HEK293 (cell line): Measurements from ENCODE around the gene TOMM34.

Experiments
- CTCF ChIA-PET: fragments of 350-600 bp; formaldehyde crosslinking; extraction: SDS; loops from one replicate; lab custom pipeline; 2021; ENCODE audit warnings: antibody characterized with exemption; lab: Yijun Ruan, JAX
- POLR2A ChIA-PET: fragments of 300-600 bp; formaldehyde crosslinking; extraction: SDS; loops from one replicate; lab custom pipeline; 2020; ENCODE audit warnings: antibody characterized with exemption, inconsistent platforms; lab: Yijun Ruan, JAX
- H3K27ac ChIP-seq: fragments of 200-500 bp; sonication (Bioruptor generic); 2 replicates; pipeline ENCODE4 v1.5.1; 2014; ENCODE audit warnings: low read depth, low read length, control low read depth, inconsistent platforms; ENCODE audit errors: extremely low read depth
- H3K36me3 ChIP-seq, 2 experiments: fragments of 200-500 bp in 1 of 2; sonication (Bioruptor generic) in 1 of 2; 1 replicate in 1 of 2; 2 replicates in 1 of 2; pipeline ENCODE4 v1.5.1; 2014 to 2017; ENCODE audit warnings: inconsistent platforms in 2 of 2, low read length in 2 of 2; ENCODE audit not compliant: control insufficient read depth in 2 of 2, insufficient read depth in 1 of 2
- H3K4me1 ChIP-seq: fragments of 200-500 bp; sonication (Bioruptor generic); 2 replicates; pipeline ENCODE4 v1.5.1; 2014; ENCODE audit warnings: mild to moderate bottlenecking, low read length, inconsistent platforms; ENCODE audit not compliant: control insufficient read depth, insufficient read depth
- H3K4me3 ChIP-seq: 2 replicates; pipeline ENCODE4 v1.5.1; 2011; ENCODE audit warnings: low read depth, mild to moderate bottlenecking, control low read depth, low read length, moderate library complexity
- H3K9me3 ChIP-seq: fragments of 200-500 bp; sonication (Bioruptor generic); 2 replicates; pipeline ENCODE4 v1.5.1; 2014; ENCODE audit warnings: low read depth, low read length, inconsistent platforms; ENCODE audit not compliant: control insufficient read depth, insufficient read depth
- GLI4 ChIP-seq: fragments of 450-650 bp; formaldehyde crosslinking; IDR thresholded peaks from 2 replicates; pipeline ENCODE4 v1.5.1; 2016; ENCODE audit warnings: missing biosample characterization, missing genetic modification characterization
- MZF1 ChIP-seq: fragments of 450-650 bp; formaldehyde crosslinking; IDR thresholded peaks from 2 replicates; pipeline ENCODE4 v1.5.1; 2017; ENCODE audit warnings: missing biosample characterization, missing genetic modification characterization, borderline replicate concordance
- TCF7L2 ChIP-seq: IDR thresholded peaks from 2 replicates; pipeline ENCODE4 v1.6.1; 2011; ENCODE audit warnings: low read depth, mild to moderate bottlenecking, inconsistent platforms, low read length, moderate library complexity, borderline replicate concordance
- ZFP37 ChIP-seq: fragments of 450-650 bp; formaldehyde crosslinking; IDR thresholded peaks from 2 replicates; pipeline ENCODE4 v1.5.1; 2016; ENCODE audit warnings: missing biosample characterization, missing genetic modification characterization
- ZNF132 ChIP-seq: fragments of 450-650 bp; formaldehyde crosslinking; IDR thresholded peaks from 2 replicates; pipeline ENCODE4 v1.5.1; 2017; ENCODE audit warnings: missing biosample characterization, missing genetic modification characterization, borderline replicate concordance
- ZNF174 ChIP-seq: fragments of 450-650 bp; formaldehyde crosslinking; IDR thresholded peaks from 2 replicates; pipeline ENCODE4 v1.5.0; 2017; ENCODE audit warnings: missing biosample characterization, mild to moderate bottlenecking, missing genetic modification characterization
- ZNF23 ChIP-seq: fragments of 450-650 bp; formaldehyde crosslinking; IDR thresholded peaks from 2 replicates; pipeline ENCODE4 v1.5.1; 2016; ENCODE audit warnings: missing biosample characterization, missing genetic modification characterization, borderline replicate concordance
- ZNF292 ChIP-seq: fragments of 450-650 bp; formaldehyde crosslinking; IDR thresholded peaks from 2 replicates; pipeline ENCODE4 v1.5.1; 2016; ENCODE audit warnings: low read depth, missing biosample characterization, missing genetic modification characterization, borderline replicate concordance
- ZNF350 ChIP-seq: fragments of 450-650 bp; formaldehyde crosslinking; IDR thresholded peaks from 2 replicates; pipeline ENCODE4 v1.5.0; 2017; ENCODE audit warnings: missing biosample characterization, mild to moderate bottlenecking, missing genetic modification characterization
- ZNF394 ChIP-seq: fragments of 450-650 bp; formaldehyde crosslinking; IDR thresholded peaks from 2 replicates; pipeline ENCODE4 v1.5.1; 2016; ENCODE audit warnings: missing biosample characterization, missing genetic modification characterization, mild to moderate bottlenecking, moderate library complexity, borderline replicate concordance
- ZNF423 ChIP-seq: fragments of 450-650 bp; formaldehyde crosslinking; IDR thresholded peaks from 2 replicates; pipeline ENCODE4 v1.5.1; 2016; ENCODE audit warnings: missing biosample characterization, missing genetic modification characterization
- ZNF433 ChIP-seq: fragments of 450-650 bp; formaldehyde crosslinking; IDR thresholded peaks from 2 replicates; pipeline ENCODE4 v1.5.1; 2016; ENCODE audit warnings: missing biosample characterization, missing genetic modification characterization, low read depth
- ZNF664 ChIP-seq: fragments of 450-650 bp; formaldehyde crosslinking; IDR thresholded peaks from 2 replicates; pipeline ENCODE4 v1.5.1; 2016; ENCODE audit warnings: missing biosample characterization, missing genetic modification characterization
- ZNF707 ChIP-seq: fragments of 450-650 bp; formaldehyde crosslinking; IDR thresholded peaks from 2 replicates; pipeline ENCODE4 v1.5.1; 2016; ENCODE audit warnings: missing biosample characterization, missing genetic modification characterization
- ZNF768 ChIP-seq: fragments of 450-650 bp; formaldehyde crosslinking; IDR thresholded peaks from 2 replicates; pipeline ENCODE4 v1.5.1; 2018; ENCODE audit warnings: missing biosample characterization, mild to moderate bottlenecking, missing genetic modification characterization
- ZNF830 ChIP-seq: fragments of 450-650 bp; IDR thresholded peaks from 2 replicates; pipeline ENCODE4 v1.5.0; 2018; ENCODE audit warnings: missing biosample characterization, missing genetic modification characterization, low read depth, mild to moderate bottlenecking, moderate library complexity
- TF ChIP-seq, protein P1 (sequence below): fragments of 450-650 bp; formaldehyde crosslinking; IDR thresholded peaks from 2 replicates; pipeline ENCODE4 v1.5.1; 2016; ENCODE audit warnings: missing biosample characterization, missing genetic modification characterization
- TF ChIP-seq, protein P2 (sequence below): fragments of 450-650 bp; formaldehyde crosslinking; IDR thresholded peaks from 2 replicates; pipeline ENCODE4 v1.5.1; 2016; ENCODE audit warnings: missing biosample characterization, missing genetic modification characterization
- TF ChIP-seq, protein P3 (sequence below): fragments of 450-650 bp; formaldehyde crosslinking; IDR thresholded peaks from 2 replicates; pipeline ENCODE4 v1.5.1; 2017; ENCODE audit warnings: missing biosample characterization, missing genetic modification characterization
- TF ChIP-seq, protein P4 (sequence below): fragments of 450-650 bp; formaldehyde crosslinking; conservative IDR thresholded peaks from 2 replicates; pipeline ENCODE4 v1.5.1; 2016; ENCODE audit warnings: low read depth, missing biosample characterization, missing genetic modification characterization
- TF ChIP-seq, protein P5 (sequence below): fragments of 450-650 bp; formaldehyde crosslinking; IDR thresholded peaks from 2 replicates; pipeline ENCODE4 v1.5.1; 2016; ENCODE audit warnings: missing biosample characterization, missing genetic modification characterization
- TF ChIP-seq, protein P6 (sequence below): fragments of 450-650 bp; formaldehyde crosslinking; IDR thresholded peaks from 2 replicates; pipeline ENCODE4 v1.5.1; 2016; ENCODE audit warnings: missing biosample characterization, missing genetic modification characterization

TOMM34 gene

DNA sequence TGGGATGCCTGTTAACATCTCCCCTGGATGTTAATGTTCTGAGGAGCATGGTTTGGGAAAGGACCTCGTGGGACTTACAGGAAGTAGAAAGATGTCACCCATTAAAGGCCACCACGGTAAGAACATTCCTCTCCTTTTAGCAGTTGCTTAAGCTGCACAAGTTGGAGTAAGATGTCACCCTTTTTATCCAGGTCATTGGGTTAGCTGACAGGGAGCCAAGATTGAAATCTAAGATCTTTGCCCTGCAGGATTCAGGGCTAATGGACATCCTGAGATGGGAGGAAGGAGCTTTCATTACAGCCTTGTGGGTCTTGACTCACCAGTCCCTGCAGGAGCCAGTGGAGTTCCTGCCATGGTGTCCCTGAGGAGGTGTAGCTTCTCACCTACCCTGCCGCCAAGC is 28.3 kb downstream of the TOMM34 start:
- H3K4me3 ChIP-seq = no peak overlapping the region
- CTCF ChIA-PET = interaction anchor here (1.1 kb wide), 1 partner anchor 17 kb away, joined by 3 read pairs; no protein-coding TSS in a partner anchor
- H3K4me1 ChIP-seq = no peaks in the 10 kb centered on the region
- TF ChIP-seq ZNF23 (tag by site-specific recombination) (no peak), ZFP37 (tag by site-specific recombination) (no peak), ZNF664 (tag by site-specific recombination) (no peak), ZNF433 (tag by site-specific recombination) (no peak), ZNF394 (no peak)
- TF ChIP-seq, all 188 proteins: peak for 0
- Histone ChIP-seq H3K36me3 (peaks cover 0 to 65% of the 10 kb centered on the region in 2 experiments; a peak in 2 of 3 replicates), H3K27ac (no peak overlapping the region), H3K9me3 (no peaks in the 10 kb centered on the region)
- POLR2A ChIA-PET = no interaction called here

DNA sequence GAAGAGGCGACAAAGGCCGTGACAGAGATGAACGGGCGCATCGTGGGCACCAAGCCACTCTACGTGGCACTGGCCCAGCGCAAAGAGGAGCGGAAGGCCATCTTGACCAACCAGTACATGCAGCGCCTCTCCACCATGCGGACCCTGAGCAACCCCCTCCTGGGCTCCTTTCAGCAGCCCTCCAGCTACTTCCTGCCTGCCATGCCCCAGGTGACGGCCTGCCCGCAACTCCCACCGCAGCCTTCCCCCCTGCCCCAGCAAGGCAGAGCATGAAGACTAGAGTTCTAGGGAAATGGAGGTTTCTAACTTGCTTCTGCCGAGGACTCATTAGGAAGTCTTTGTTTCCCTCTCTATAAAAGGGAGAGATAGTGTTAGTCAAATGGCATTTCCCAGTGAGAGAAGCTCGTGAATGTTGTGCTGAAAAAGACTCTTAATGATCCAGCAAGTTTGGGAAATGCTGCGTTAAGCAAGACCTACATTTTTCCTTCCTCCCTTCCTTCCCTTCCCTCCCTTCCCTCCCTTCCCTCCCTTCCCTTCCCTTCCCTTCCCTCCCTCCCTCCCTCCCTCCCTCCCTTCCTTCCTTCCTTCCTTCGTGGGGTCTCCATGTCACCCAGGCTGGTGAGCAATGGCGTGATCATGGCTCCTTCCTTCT is 29.6 kb downstream of the TOMM34 start:
- Histone ChIP-seq H3K4me1 (no peaks in the 10 kb centered on the region), H3K9me3 (no peaks in the 10 kb centered on the region), H3K36me3 (peaks cover 0 to 56% of the 10 kb centered on the region in 2 experiments; a peak in 2 of 3 replicates), H3K27ac (no peak overlapping the region), H3K4me3 (no peak overlapping the region)
- ChIA-PET CTCF (no interaction called here), POLR2A (no interaction called here)
- TF ChIP-seq, protein P1, sequence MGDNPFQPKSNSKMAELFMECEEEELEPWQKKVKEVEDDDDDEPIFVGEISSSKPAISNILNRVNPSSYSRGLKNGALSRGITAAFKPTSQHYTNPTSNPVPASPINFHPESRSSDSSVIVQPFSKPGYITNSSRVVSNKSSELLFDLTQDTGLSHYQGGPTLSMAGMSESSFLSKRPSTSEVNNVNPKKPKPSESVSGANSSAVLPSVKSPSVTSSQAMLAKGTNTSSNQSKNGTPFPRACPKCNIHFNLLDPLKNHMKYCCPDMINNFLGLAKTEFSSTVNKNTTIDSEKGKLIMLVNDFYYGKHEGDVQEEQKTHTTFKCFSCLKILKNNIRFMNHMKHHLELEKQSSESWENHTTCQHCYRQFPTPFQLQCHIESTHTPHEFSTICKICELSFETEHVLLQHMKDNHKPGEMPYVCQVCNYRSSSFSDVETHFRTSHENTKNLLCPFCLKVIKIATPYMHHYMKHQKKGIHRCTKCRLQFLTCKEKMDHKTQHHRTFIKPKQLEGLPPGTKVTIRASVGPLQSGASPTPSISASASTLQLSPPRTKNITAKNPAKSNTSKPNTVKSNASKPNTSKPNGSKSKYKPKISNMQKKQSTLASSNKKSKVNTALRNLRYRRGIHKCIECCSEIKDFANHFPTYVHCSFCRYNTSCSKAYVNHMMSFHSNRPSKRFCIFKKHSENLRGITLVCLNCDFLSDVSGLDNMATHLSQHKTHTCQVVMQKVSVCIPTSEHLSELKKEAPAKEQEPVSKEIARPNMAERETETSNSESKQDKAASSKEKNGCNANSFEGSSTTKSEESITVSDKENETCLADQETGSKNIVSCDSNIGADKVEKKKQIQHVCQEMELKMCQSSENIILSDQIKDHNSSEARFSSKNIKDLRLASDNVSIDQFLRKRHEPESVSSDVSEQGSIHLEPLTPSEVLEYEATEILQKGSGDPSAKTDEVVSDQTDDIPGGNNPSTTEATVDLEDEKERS (tag by site-specific recombination) = no peak
- TF ChIP-seq ZNF768 (tag by site-specific recombination) (no peak), ZNF423 (tag by site-specific recombination) (no peak), TCF7L2 (no peak), ZNF830 (no peak), ZNF707 (tag by site-specific recombination) (no peak), ZNF292 (no peak), GLI4 (tag by site-specific recombination) (no peak), ZNF350 (tag by site-specific recombination) (no peak), ZNF132 (tag by site-specific recombination) (no peak), MZF1 (no peak), ZNF174 (tag by site-specific recombination) (no peak)
- TF ChIP-seq, protein P2, sequence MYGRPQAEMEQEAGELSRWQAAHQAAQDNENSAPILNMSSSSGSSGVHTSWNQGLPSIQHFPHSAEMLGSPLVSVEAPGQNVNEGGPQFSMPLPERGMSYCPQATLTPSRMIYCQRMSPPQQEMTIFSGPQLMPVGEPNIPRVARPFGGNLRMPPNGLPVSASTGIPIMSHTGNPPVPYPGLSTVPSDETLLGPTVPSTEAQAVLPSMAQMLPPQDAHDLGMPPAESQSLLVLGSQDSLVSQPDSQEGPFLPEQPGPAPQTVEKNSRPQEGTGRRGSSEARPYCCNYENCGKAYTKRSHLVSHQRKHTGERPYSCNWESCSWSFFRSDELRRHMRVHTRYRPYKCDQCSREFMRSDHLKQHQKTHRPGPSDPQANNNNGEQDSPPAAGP (tag by site-specific recombination) = no peak
- TF ChIP-seq, protein P3, sequence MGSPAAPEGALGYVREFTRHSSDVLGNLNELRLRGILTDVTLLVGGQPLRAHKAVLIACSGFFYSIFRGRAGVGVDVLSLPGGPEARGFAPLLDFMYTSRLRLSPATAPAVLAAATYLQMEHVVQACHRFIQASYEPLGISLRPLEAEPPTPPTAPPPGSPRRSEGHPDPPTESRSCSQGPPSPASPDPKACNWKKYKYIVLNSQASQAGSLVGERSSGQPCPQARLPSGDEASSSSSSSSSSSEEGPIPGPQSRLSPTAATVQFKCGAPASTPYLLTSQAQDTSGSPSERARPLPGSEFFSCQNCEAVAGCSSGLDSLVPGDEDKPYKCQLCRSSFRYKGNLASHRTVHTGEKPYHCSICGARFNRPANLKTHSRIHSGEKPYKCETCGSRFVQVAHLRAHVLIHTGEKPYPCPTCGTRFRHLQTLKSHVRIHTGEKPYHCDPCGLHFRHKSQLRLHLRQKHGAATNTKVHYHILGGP (tag by site-specific recombination) = no peak
- TF ChIP-seq, protein P4, sequence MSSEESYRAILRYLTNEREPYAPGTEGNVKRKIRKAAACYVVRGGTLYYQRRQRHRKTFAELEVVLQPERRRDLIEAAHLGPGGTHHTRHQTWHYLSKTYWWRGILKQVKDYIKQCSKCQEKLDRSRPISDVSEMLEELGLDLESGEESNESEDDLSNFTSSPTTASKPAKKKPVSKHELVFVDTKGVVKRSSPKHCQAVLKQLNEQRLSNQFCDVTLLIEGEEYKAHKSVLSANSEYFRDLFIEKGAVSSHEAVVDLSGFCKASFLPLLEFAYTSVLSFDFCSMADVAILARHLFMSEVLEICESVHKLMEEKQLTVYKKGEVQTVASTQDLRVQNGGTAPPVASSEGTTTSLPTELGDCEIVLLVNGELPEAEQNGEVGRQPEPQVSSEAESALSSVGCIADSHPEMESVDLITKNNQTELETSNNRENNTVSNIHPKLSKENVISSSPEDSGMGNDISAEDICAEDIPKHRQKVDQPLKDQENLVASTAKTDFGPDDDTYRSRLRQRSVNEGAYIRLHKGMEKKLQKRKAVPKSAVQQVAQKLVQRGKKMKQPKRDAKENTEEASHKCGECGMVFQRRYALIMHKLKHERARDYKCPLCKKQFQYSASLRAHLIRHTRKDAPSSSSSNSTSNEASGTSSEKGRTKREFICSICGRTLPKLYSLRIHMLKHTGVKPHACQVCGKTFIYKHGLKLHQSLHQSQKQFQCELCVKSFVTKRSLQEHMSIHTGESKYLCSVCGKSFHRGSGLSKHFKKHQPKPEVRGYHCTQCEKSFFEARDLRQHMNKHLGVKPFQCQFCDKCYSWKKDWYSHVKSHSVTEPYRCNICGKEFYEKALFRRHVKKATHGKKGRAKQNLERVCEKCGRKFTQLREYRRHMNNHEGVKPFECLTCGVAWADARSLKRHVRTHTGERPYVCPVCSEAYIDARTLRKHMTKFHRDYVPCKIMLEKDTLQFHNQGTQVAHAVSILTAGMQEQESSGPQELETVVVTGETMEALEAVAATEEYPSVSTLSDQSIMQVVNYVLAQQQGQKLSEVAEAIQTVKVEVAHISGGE = no peak
- TF ChIP-seq, protein P5, sequence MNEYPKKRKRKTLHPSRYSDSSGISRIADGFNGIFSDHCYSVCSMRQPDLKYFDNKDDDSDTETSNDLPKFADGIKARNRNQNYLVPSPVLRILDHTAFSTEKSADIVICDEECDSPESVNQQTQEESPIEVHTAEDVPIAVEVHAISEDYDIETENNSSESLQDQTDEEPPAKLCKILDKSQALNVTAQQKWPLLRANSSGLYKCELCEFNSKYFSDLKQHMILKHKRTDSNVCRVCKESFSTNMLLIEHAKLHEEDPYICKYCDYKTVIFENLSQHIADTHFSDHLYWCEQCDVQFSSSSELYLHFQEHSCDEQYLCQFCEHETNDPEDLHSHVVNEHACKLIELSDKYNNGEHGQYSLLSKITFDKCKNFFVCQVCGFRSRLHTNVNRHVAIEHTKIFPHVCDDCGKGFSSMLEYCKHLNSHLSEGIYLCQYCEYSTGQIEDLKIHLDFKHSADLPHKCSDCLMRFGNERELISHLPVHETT (tag by site-specific recombination) = no peak
- TF ChIP-seq, protein P6, sequence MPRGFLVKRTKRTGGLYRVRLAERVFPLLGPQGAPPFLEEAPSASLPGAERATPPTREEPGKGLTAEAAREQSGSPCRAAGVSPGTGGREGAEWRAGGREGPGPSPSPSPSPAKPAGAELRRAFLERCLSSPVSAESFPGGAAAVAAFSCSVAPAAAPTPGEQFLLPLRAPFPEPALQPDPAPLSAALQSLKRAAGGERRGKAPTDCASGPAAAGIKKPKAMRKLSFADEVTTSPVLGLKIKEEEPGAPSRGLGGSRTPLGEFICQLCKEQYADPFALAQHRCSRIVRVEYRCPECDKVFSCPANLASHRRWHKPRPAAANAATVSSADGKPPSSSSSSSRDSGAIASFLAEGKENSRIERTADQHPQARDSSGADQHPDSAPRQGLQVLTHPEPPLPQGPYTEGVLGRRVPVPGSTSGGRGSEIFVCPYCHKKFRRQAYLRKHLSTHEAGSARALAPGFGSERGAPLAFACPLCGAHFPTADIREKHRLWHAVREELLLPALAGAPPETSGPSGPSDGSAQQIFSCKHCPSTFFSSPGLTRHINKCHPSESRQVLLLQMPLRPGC (tag by site-specific recombination) = no peak
